Right renal cortex interstitium (tissue), 3 donors: ENCODE results near the gene RANBP17. TPM values are rescaled to one million over a fixed set of nuclear protein-coding genes. Genes with fewer than 3 reads are reported as not detected.
"Not testable (repeated sequence)": the region's sequence is repeated elsewhere in the genome, so short reads cannot be mapped to it uniquely, and the experiment has no call there.

Experiments
- DNase-seq, 3 donors: peaks; one replicate each; pipeline ENCODE4 v3.0.0-alpha.2; 2013; ENCODE audit warnings: low read depth in 3 of 3, low spot score in 2 of 3
- polyA plus RNA-seq, 3 donors: library from polyadenylated mRNA; unstranded; fragments of 120-200 nt; gene quantifications; one replicate each; pipeline ENCODE4 v1.2.1, GENCODE V29; 2013; ENCODE audit not compliant: insufficient read length in 3 of 3

The RANBP17 gene
- polyA plus RNA-seq, 3 donors, result 8.8 to 10.9 (median 9.2) TPM

DNA sequence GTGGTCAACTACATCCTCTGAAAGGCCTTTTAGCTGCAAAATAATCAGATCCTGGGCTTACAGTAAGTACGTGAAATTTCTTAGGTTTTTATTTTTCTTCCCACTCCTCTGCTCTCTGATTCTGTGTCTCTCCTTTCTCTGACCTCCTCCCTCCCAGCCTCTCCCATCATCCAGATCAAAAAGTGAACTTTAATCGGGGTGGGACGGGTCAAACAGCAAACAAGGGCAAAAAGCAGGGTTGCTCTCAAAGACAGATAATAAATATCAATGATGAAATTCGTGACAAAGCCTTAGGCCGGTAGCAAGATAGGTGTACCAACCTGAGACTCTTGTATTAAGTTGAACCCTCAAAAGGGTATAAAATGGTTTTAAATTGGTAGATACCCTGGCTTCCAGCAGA is 76.1 kb downstream of the RANBP17 start:
- no peak for DNase-seq

DNA sequence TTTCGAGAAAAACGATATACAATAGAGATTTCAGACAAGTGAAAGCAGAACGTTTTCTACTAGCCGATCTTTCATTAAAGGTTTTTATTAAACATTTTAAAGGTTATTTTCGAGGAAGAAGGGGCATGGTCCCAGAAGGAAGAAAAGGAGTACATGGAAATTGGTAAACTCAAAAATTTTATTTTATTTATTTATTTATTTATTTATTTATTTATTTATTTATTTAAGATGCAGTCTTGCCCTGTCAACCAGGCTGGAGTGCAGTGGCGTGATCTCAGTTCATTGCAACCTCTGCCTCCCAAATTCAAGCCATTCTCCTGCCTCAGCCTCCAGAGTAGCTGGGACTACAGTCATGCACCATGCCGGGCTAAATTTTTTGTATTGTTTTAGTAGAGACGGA is 77.4 kb downstream of the RANBP17 start:
- no peak for DNase-seq

DNA sequence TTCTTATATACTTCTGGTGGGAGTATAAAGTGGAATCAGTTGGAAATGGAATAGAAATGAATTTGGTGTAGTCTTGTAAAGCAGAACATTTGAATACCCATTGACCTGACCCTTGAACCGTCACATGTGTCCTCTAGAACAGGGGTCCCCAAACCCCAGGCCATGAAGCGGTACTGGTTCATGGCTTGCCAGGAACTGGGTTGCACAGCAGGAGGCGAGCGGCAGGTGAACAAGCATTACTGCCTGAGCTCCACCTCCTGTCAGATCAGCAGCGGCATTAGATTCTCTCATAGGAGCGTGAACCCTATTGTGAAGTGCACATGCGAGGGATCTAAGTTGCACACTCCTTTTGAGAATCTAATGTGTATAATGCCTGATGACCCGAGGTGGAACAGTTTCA is 80.0 kb downstream of the RANBP17 start:
- no peak for DNase-seq

DNA sequence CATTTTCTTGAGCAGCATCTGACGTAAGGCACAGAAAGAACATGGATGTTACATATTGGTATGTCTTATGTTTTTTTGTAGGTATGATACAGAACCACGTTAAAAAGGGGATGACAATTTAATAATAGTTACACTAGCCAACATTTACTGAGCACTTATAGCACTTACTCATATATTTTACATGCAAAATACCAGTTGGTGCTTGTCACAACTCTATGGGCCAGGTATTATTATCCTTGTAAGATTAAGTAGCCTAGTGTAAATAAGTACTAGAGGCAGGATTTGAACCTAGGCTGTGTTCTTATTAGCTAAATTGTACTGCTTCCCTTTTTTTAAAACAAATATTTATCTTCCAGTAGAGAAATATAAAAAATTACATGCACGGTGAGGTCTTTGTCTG is 83.5 kb downstream of the RANBP17 start:
- DNase-seq, result no peak

DNA sequence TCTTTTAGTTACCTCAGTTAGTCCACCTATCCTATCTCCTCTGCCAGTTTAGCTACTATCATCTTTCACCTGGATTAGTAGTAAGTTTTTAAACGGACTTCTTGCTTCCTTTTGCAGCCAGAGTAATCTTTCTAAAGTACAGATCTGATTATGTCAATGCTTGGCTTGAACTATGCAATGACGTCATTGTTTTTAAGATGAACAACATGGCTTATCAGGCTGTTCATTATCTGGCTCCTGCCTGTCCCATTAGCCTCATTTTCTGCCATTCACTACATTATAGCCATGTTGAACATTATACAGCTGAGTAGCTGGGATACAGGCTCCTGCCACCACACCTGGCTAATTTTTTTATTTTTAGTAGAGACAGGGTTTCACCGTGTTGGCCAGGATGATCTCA is 98.7 kb downstream of the RANBP17 start:
- DNase-seq, result no peak

DNA sequence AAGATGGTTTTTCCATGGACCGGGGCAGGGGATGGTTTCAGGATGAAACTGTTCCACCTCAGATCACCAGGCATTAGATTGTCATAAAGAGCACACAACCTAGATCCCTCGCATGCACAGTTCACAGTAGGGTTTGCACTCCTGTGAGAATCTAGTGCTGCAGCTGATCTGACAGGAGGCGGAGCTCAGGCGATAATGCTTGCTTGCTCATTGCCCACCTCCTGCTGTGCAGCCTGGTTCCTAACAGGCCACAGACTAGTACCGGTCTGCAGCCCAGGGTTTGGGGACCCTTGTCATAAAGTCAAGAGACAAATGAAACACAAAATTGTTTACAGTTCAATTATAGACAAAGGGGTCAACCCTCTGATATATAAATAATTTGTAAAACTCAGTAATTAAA is 101.7 kb downstream of the RANBP17 start:
- DNase-seq, result no peak

DNA sequence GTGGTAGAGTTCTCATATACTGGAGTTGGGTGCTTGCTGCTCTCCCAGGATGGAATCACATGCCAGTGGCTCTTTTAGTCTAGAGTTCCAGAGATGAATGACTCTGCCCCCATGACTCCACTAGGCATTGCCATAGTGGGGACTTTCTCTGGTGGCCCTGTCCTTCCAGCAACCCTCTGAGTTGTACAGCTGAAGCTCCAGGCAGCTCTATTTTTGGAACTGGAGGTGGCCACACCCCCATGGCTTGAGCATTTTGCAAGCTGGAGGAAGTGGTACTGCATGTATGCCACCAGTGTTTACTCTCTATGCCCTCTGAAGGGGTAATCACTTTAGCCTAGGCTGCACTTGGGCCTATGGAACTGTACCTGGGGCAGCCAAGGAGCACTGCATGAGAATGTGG is 112.6 kb downstream of the RANBP17 start:
- no peak for DNase-seq

DNA sequence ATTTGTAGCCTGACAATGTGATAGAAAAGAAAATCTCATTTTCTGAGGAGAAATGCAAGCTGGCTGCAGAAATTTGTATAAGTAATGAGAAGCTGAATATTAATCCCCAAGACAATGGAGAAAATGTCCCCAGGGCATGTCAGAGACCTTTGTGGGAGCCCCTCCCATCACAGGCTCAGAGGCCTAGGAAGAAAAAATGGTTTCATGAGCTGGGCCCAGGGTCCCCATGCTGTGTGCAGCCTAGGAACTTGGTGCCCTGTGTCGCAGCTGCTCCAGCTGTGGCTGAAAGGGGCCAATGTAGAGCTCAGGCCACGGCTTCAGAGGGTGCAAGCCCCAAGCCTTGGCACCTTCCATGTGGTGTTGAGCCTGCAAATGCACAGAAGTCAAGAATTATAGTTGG is 118.4 kb downstream of the RANBP17 start:
- DNase-seq, result not testable (repeated sequence)

DNA sequence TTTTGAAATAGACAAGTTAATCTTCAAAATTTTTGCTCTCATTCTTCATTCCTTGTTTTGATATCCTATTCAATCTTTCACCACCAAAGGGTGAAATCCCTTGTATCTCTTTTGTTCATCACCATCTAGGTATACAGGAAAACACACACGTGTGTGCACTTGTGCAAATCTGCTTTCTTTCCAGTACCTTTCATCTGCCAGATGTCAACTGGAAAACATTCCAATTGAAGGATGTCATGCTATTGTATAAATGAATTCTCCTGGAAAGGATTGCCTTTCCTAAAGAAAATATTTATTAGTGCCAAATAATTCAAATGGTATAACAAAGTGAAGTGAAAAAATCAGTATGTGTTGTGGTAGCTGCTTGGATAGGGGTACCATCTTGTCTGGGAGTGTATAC is 123.7 kb downstream of the RANBP17 start:
- no peak for DNase-seq

DNA sequence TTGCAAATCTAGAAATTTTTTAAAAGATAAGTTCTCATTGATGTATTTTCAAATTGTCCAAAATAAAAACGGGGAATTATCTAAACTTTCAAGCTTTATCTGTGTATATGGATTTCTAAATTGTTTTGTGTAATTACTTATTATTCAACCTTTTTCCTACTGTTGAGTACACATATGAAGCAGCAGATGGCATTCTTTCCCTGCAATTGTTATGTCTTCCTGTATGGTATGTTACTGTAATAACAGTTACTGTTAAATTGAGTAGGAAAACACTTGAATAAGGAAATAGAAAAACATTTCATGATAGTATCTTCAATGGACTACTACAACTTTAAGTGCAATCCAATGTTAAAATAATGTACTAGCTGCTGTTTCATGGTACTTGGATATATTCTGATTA is 124.8 kb downstream of the RANBP17 start:
- no peak for DNase-seq

DNA sequence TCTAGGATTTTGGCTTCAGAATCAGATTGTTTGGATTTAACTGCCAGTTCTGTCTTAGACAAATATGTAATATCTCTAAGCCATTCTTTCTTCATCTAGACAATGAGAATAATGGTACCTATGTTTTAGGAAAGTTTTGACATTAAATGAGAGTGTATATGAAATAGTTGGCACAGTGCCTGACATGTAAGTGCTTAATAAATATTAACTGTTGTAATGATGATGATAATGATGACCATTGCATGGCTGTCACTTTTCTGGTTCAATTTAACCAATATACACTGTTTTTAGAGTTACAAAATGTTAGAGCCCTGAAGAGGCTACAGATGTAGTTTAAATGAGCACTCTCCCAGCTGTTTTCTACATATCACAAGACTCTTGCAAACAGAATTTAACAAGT is 131.7 kb downstream of the RANBP17 start:
- no peak for DNase-seq

DNA sequence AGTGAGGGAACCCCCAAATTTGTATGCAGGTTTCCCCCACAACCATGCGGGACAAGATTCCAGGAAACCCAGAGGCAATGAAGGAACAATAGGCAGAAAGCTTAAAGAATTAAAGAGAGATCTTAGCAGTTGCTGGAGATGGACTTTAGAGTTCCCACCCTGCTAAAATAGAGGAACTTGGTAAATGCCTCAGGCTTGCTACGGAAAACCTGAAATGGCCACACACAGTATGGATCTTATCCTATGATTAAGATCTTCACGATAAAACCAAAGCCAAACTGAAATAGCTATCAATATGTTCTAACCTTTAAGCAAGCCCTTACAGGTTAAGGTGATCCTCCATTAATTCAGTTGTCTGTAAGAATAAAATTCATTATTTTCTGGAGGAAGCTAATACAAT is 148.3 kb downstream of the RANBP17 start:
- no peak for DNase-seq

DNA sequence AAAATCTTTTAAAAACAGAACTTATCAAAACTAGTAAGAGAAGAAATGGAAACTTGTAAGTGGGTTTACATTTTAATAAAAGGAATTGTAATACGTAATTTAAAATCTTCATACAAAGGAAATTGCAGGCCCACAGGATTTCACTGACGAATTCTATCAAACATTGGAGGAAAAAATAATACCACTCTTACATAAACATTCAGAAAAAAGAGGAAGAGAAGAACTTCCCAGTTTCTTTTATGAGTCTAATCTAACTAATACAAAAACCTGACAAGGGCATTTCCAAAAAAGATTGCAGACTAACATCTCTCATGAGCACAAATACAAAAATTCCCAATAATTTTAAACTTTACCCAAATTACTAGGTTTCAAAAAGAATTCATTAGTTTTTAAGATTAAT is 149.0 kb downstream of the RANBP17 start:
- DNase-seq, result no peak

DNA sequence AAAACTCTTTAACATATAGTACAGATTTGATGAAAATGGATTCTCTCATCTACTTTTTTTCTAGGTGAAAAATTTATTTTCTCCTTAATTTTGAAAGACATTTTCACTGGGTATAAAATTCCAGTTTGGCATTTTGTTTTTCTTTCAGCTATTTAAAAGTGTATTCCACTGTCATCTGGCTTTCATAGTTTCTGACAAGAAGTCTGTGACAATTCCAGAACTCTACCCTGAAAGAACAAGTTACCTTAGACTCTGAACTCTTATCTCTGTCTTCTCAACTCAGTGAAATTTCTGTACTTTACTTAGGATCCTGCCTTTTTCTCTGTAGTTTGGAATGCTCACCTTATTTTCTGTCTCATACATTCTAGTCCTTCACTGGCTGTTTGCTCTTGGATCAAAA is 161.7 kb downstream of the RANBP17 start:
- DNase-seq, result no peak

DNA sequence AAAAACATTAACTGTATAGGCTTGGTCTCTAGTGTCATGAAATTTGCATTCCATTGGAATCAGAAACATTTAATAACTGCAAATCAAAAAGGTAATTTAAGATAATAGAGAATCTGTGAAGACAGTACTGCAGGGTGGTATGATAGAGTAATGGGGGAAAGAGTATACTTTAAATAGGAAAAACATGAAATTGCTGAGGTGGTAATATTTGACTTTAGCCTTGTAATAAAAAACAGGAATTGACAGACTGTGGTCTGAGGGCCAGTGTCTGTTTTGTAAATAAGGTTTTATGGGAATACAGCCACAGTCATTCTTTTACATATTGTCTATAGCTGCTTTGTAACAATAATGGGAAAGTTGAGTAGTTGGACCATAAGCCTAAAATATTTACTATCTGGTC is 162.3 kb downstream of the RANBP17 start:
- DNase-seq, result no peak

DNA sequence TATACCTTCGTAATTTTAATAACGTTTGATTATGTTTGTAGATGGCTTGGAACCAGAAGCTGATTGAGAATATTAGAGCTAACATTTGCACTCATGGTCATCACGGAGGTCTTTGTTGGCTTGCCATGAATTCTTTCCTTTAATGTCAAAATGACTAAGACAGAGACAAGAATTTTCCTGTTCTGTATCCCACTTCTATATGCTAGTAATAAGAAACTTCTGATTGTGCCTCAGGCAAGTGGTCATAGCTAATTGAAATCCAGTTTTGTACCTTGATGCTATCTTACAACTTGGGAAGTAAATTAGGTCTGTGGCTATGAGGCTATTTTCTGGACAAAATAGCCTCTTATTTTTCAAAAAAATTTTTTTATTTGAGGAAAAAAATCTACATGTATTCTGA is 167.6 kb downstream of the RANBP17 start:
- no peak for DNase-seq

DNA sequence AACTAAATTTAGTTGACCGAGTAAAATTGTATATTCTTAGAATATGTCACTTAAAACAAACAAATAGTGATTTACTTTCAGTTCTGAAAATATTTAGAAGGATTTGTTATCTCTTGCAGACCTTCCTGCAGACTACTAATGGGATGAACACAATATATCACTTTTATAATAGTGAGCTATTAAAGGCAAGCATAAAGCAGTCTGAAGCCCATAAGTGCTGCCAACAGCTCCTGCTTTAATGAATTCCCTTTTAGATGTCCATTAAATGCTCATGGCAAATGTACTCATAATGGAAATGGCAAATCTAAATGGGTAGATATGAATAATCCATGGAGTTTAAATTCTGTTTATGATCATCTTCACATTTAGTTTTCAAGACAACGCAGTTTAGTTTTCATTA is 170.2 kb downstream of the RANBP17 start:
- no peak for DNase-seq

DNA sequence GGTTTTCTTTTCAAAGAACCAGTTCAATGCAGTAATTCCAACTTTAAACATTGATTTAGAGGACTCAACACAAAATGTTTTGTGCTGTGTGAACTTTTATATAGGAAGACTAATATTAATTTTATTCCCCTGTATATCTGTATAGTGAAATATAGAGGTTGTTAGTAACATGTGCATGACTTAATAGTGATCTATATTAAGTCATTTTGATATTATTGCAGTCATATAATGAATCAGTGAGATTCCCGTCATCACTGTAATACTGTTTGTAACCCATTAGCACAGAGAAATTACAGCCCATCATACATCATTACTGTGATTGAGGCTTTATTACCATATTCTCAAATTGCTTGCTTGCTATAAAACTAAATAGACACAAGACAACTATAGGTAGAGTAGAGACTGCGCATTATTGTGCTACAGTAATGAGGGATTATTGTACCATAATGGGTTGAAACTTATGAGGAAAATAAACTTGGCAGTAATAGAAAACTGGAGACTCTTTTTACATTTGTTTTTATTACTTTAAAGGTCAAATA is 170.7 kb downstream of the RANBP17 start:
- no peak for DNase-seq

DNA sequence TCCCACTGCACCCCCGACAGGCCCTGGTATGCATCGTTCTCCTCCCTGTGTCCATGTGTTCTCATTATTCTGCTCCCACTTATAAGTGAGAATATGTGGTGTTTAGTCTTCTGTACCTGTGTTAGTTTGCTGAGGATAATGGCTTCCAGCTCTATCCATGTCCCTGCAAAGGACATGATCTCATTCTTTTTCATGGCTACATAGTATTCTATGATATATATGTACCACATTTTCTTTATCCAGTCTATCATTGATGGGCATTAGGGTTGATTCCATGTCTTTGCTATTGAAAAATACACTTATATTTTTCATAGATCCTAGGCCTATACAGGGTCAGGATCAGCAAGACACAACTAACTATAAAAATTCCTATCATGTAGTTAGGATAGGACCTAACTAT is 180.1 kb downstream of the RANBP17 start:
- DNase-seq, result not testable (repeated sequence)

DNA sequence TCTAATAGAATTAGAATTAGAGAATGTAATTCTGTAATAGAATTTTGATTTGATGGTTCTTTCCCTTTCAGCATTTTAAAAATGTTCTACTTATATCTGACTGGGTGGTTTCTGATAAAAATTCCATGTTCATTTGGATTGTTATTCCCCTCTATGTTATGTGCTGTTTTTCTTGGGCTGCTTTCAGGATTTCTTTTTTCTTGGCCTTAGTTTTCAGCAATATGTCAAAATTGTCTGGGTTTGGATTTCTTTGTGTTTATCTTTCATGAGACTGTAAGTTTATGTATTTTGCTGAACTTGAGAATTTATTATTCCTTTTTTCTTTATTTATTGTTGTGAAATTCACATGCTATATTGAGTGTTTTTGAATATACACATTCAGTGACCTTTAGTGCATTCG is 189.1 kb downstream of the RANBP17 start:
- no peak for DNase-seq

DNA sequence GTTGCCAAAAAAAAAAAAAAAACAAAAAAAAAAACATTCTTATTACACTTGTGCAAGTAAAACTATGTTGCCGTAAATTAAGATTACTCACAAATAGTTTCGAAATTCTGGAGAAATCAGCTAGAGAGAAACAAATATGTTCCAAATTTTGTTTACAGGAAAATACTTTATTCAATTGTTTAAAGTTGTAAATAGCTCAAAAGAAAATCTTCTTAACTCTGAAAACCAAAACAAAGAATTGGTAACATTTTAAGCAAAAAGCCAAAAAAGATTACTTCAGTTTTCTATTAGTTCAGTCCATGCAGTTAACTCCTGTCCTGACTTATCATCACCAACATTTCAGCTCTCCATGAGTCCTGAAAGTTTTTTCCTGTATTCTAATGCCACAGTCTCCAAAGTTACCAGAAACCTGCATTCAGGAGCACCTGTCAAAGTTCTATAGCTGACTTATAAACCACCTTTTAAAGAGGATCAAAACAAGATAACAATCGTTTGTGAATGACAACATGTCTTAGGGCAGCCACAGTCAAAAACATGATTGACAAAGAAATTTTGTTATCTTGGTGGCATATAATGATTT is 194.1 kb downstream of the RANBP17 start:
- DNase-seq, result no peak

DNA sequence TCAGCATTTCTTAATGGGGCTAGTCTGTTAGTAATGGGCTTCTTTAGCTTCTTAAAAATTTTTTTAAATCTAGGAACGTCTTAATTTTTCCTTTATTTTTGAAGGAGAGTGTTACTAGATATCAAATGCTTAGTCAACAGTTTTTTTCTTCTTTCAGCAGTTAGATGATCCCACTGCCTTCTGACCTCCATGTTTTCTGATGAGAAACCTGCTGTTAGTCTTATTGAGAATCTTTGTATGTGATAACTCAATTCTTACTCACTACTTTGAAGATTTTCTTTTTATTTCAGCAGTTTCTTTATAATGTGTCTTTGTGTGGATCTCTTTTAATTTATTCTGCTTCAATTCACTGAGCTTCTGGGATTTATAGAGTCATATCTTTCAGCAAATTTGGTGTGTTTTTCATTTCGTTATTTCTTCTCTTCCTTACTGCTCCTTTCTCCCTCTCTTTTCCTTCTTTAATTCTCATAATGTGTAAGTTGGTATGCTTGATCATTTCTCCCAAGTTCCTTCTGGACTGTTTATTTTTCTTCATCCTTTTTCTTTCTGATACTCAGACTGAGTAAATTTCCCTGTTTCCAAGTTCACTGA is 205.8 kb downstream of the RANBP17 start:
- DNase-seq, result no peak

DNA sequence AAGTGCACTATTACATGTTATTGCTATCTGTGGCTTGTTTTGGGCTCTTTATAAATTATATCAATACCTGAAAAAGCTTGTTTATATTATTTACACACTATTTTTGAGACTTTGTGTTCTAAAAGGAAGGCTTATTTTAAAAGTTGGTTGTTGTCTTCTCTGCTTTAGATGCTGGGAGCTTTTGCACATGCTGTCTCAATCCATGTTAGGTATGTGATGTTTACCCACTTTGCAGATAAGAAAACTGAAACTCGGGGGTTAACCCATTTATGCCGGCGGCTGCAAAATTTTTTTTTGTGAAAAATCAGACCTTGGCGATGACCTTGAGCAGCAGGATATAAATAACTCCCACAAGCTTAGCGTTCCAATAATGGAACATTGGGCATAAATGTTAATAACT is 212.9 kb downstream of the RANBP17 start:
- no peak for DNase-seq
